Transverse colon (tissue), 4 donors: ENCODE measurements around the gene GLYATL2. TPM values are rescaled to one million over a fixed set of nuclear protein-coding genes. Genes with fewer than 3 reads are reported as not detected.

Experiments
- DNase-seq: peaks from one replicate; pipeline ENCODE4 v3.0.0-alpha.2; 2019
- H3K27ac ChIP-seq, 4 donors: fragments of 200-600 bp; sonication (generic); 2 replicates each; pipeline ENCODE4 v1.5.1; 2016 to 2018; ENCODE audit warnings: inconsistent platforms in 4 of 4
- H3K27me3 ChIP-seq: fragments of 200-600 bp; sonication (generic); 2 replicates; pipeline ENCODE4 v1.5.1; 2017; ENCODE audit warnings: inconsistent platforms
- H3K36me3 ChIP-seq, 4 donors: fragments of 200-600 bp; sonication (generic); 2 replicates each; pipeline ENCODE4 v1.5.1; 2017 to 2019; ENCODE audit warnings: inconsistent platforms in 4 of 4
- H3K4me1 ChIP-seq, 4 donors: fragments of 200-600 bp; sonication (generic); 2 replicates each; pipeline ENCODE4 v1.5.1; 2017 to 2020; ENCODE audit warnings: inconsistent platforms in 4 of 4
- H3K4me3 ChIP-seq, 4 donors: fragments of 200-600 bp; sonication (generic); 1 replicate in 1 of 4; 2 replicates in 3 of 4; pipeline versions ENCODE4 v1.5.1 to v1.6.1; 2017 to 2019; ENCODE audit warnings: inconsistent platforms in 4 of 4
- H3K9me3 ChIP-seq, 2 donors: fragments of 200-600 bp; sonication (generic); 2 replicates each; pipeline ENCODE4 v1.5.1; 2017 to 2019; ENCODE audit warnings: inconsistent platforms in 2 of 2
- EP300 ChIP-seq: sonication (generic); formaldehyde crosslinking; IDR thresholded peaks from one replicate; pipeline ENCODE4 v1.6.1; 2017; ENCODE audit warnings: antibody characterized with exemption, low read depth
- POLR2A ChIP-seq: fragments of 450-650 bp; IDR thresholded peaks from one replicate; pipeline ENCODE4 v1.6.1; 2016; ENCODE audit warnings: antibody characterized with exemption, mild to moderate bottlenecking, moderate library complexity
- POLR2AphosphoS5 ChIP-seq, 3 donors: sonication (generic); formaldehyde crosslinking; IDR thresholded peaks; one replicate each; pipeline ENCODE4 v1.6.1; 2016; ENCODE audit warnings: antibody characterized with exemption in 3 of 3
- WGBS, 2 donors: methylation state at CpG; one replicate each; pipeline ENCODE4 v1.1.5; 2018; ENCODE audit warnings: low coverage in 1 of 2; 5-methylcytosine and 5-hydroxymethylcytosine counted together
- in situ Hi-C, 4 donors: fragments of 200-750 bp; cut with MboI; loops; one replicate each; pipeline versions ENCODE4 v1.15.0 to v1.15.1; 2017; ENCODE audit warnings: low sequenced_read_pairs in 3 of 4, low pct_ligation_motif_present in 1 of 4, low pct_unique_long_range_greater_than_20kb in 1 of 4
- intact Hi-C: fragments of 100-400 bp; cut with DNase I; formaldehyde crosslinking; loops from one replicate; pipeline ENCODE4 v1.15.1; 2023; ENCODE audit warnings: low total_unique reads
- total RNA-seq, 4 donors: library from RNA; depleted of rRNA; stranded (reverse); fragments of >200 nt; gene quantifications; one replicate each; pipeline ENCODE4 v1.1.0, GENCODE V29; 2016
- TF ChIP-seq, protein P1 (sequence below), 5 experiments: fragments of 200-600 bp in 3 of 5; fragments of 450-650 bp in 2 of 5; sonication (generic) in 3 of 5; IDR thresholded peaks; 1 replicate in 2 of 5; 2 replicates in 3 of 5; pipeline ENCODE4 v1.5.1; 2016 to 2017; ENCODE audit warnings: antibody characterized with exemption in 5 of 5, inconsistent platforms in 3 of 5, mild to moderate bottlenecking in 2 of 5, moderate library complexity in 1 of 5

Gene GLYATL2, protein sequence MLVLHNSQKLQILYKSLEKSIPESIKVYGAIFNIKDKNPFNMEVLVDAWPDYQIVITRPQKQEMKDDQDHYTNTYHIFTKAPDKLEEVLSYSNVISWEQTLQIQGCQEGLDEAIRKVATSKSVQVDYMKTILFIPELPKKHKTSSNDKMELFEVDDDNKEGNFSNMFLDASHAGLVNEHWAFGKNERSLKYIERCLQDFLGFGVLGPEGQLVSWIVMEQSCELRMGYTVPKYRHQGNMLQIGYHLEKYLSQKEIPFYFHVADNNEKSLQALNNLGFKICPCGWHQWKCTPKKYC
- not detected for total RNA-seq

DNA sequence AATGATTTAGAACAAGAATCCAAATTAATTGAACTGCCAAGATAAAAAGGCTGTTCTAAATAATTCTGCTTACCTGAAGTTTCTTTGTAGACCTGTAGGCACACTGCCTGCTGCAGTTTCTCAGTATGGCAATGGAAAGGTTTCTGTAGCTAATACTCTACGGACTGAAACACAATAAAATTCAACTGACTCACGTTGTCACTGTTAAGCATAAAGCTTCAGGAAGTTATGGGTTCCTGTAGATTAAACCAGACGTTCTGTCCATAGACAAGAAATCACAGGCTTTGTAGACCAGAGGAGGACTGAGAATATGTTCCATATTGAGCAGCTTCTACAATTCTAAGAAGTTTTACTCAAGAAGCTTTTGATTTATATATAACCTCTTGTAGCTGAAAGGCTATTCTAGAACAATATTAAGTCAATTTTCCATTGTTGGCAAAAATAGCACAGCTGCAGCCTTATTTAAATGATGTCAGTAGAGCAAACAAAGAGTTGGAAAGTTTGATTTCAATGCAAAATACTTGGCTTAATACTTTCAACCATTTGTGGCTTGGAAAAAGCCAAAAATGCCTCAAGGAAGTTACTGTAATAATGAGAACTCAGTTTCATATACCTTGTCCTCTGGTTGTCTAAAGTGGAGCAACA lies at the start of gene GLYATL2:
Gene GLYATL2, minus strand, starts transcription at position 344 of the 645 bp plus-strand sequence. CDS start 5,092 bp downstream, outside the sequence.
- intact Hi-C loops (no loop called here), in situ Hi-C loops (no loop called here)
- Histone ChIP-seq H3K9me3 (no peaks in the 10 kb centered on the region), H3K4me3 (no peak within 1 kb of the TSS), H3K4me1 (no peaks in the 10 kb centered on the region), H3K27me3 (no peaks in the 10 kb centered on the region), H3K27ac (no peak within 1 kb of the TSS), H3K36me3 (no peaks in the 10 kb centered on the region)
- DNase-seq, result no peak
- TF ChIP-seq POLR2A (no peak), POLR2AphosphoS5 (IDR thresholded peaks at IDR 0.05) (no peak), EP300 (no peak)
- TF ChIP-seq, protein P1, sequence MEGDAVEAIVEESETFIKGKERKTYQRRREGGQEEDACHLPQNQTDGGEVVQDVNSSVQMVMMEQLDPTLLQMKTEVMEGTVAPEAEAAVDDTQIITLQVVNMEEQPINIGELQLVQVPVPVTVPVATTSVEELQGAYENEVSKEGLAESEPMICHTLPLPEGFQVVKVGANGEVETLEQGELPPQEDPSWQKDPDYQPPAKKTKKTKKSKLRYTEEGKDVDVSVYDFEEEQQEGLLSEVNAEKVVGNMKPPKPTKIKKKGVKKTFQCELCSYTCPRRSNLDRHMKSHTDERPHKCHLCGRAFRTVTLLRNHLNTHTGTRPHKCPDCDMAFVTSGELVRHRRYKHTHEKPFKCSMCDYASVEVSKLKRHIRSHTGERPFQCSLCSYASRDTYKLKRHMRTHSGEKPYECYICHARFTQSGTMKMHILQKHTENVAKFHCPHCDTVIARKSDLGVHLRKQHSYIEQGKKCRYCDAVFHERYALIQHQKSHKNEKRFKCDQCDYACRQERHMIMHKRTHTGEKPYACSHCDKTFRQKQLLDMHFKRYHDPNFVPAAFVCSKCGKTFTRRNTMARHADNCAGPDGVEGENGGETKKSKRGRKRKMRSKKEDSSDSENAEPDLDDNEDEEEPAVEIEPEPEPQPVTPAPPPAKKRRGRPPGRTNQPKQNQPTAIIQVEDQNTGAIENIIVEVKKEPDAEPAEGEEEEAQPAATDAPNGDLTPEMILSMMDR (IDR thresholded peaks at IDR 0.05), result no peak
- 30 to 41% methylated on average over 3 of the region's 3 CpGs for WGBS, 2 donors

DNA sequence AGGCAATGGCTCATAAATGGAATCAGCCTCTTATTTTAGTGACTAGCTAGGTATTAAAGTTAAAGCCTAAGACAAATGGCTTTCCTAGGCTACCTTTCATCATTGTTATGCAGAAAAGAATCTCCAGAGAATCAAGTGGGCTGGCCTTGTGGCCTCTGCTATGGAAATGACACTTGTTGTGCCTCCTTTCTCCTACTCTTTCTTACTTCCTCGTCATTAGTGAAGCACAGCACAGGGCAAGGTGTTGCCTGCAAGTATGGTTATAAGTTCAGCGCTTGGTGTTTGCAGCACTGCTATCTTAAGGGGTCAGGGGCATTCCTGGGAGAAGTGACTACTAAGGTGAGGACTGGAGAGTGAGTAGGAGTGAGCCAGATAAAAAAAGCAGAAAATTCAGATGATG lies 49.4 kb upstream of the GLYATL2 start:
- Histone ChIP-seq H3K4me3 (no peak overlapping the region), H3K9me3 (no peaks in the 10 kb centered on the region), H3K27ac (no peak overlapping the region), H3K36me3 (no peaks in the 10 kb centered on the region), H3K4me1 (no peaks in the 10 kb centered on the region), H3K27me3 (no peaks in the 10 kb centered on the region)
- no peak for DNase-seq
- intact Hi-C loops (no loop called here), in situ Hi-C loops (no loop called here)
- WGBS, 2 donors, result 82 to 90% methylated on average over 2 of the region's 2 CpGs
- TF ChIP-seq, protein P1 (IDR thresholded peaks at IDR 0.05), result no peak
- TF ChIP-seq EP300, result no peak
- TF ChIP-seq POLR2AphosphoS5 (IDR thresholded peaks at IDR 0.05), result no peak
- TF ChIP-seq POLR2A, result no peak

DNA sequence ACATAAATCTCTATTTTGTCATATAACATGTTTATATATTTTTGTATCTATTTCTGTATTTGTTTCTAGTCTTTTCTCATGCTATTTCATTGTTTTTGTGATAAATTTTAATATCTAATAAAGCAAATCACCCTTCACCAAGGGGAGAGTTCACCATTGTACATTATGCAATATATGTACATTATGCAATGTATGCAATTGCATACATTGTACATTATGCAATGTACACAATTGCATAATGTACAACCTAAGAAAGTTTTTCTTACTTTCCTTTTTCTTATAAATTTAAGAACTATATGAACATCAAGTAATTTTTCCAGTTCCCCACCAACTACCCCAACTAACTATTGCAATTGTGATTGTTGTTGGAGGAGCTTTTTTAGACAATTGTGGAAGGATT lies 44.1 kb upstream of the GLYATL2 start:
- Histone ChIP-seq H3K27me3 (no peaks in the 10 kb centered on the region), H3K9me3 (no peaks in the 10 kb centered on the region), H3K4me1 (no peaks in the 10 kb centered on the region), H3K4me3 (no peak overlapping the region), H3K27ac (no peak overlapping the region), H3K36me3 (no peaks in the 10 kb centered on the region)
- in situ Hi-C loops, result no loop called here
- TF ChIP-seq, protein P1 (IDR thresholded peaks at IDR 0.05), result no peak
- TF ChIP-seq POLR2A (no peak), EP300 (no peak), POLR2AphosphoS5 (IDR thresholded peaks at IDR 0.05) (no peak)
- intact Hi-C loops, result no loop called here
- no peak for DNase-seq

DNA sequence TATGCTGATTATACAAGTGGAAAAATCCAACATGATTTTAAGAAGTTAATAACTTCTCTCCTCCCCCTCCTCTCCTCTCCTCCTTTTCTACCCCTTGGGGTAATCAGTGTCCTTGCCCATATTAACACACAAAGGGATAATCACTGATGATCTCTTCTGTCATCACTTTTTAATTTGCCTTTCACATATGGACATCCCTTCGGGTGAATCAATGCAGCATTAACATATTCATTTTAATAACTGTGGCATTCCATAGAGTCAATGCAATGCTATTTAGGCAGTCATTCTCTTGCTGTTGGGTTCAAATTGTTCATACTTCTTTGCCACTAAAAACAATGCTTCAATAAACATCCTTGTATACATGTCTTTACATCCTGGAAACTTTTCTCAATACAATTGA lies 42.9 kb upstream of the GLYATL2 start:
- Histone ChIP-seq H3K27ac (no peak overlapping the region), H3K36me3 (no peaks in the 10 kb centered on the region), H3K4me3 (no peak overlapping the region), H3K9me3 (no peaks in the 10 kb centered on the region), H3K27me3 (no peaks in the 10 kb centered on the region), H3K4me1 (no peaks in the 10 kb centered on the region)
- no peak for DNase-seq
- in situ Hi-C loops (no loop called here), intact Hi-C loops (no loop called here)
- TF ChIP-seq POLR2A (no peak), EP300 (no peak), POLR2AphosphoS5 (IDR thresholded peaks at IDR 0.05) (no peak)
- TF ChIP-seq, protein P1 (IDR thresholded peaks at IDR 0.05), result no peak
- WGBS, 2 donors, result 85 to 97% methylated on average over 1 of the region's 1 CpG
